ENCODE results near the gene EXT2. TPM values are rescaled to one million over a fixed set of nuclear protein-coding genes. Genes with fewer than 3 reads are reported as not detected.

The EXT2 gene
- total RNA-seq, 6 experiments from 2014 or later: 105 to 130 (median 118) TPM

GRCh38 chr11:44149651-44150050 lies 54.2 kb downstream of the EXT2 start:
- peaks cover 42% of the 10 kb centered on the region for H3K36me3 Mint-ChIP-seq (ENCODE audit: low read depth)

GRCh38 chr11:44150401-44150800 lies 54.9 kb downstream of the EXT2 start:
- Mint-ChIP-seq H3K4me3 (no peak overlapping the region), H3K4me1 (ENCODE audit: low read depth) (peaks cover 20% of the 10 kb centered on the region), H3K27ac (no peak overlapping the region), H3K36me3 (ENCODE audit: low read depth) (peaks cover 41% of the 10 kb centered on the region), H3K9me3 (no peaks in the 10 kb centered on the region), H3K27me3 (ENCODE audit: insufficient read depth) (no peaks in the 10 kb centered on the region)
- TF ChIP-seq CTCF (IDR thresholded peaks at IDR 0.05): no peak
- no peak for DNase-seq

More at GRCh38 chr11:44149651-44150050, 54.2 kb downstream of the EXT2 start:
- H3K9me3 Mint-ChIP-seq: no peaks in the 10 kb centered on the region
- no peak overlapping the region for H3K4me3 Mint-ChIP-seq
- peaks cover 28% of the 10 kb centered on the region for H3K4me1 Mint-ChIP-seq (ENCODE audit: low read depth)
- H3K27ac Mint-ChIP-seq: no peak overlapping the region
- TF ChIP-seq CTCF (IDR thresholded peaks at IDR 0.05): no peak
- no peaks in the 10 kb centered on the region for H3K27me3 Mint-ChIP-seq (ENCODE audit: insufficient read depth)
- no peak for DNase-seq

GRCh38 chr11:44157019-44157418 lies 61.5 kb downstream of the EXT2 start:
- Mint-ChIP-seq H3K9me3 (no peaks in the 10 kb centered on the region), H3K27me3 (ENCODE audit: insufficient read depth) (no peaks in the 10 kb centered on the region; the same call in 1 of the 2 replicates), H3K4me1 (ENCODE audit: low read depth) (peaks cover 4% of the 10 kb centered on the region; the same call in 1 of the 2 replicates), H3K36me3 (ENCODE audit: low read depth) (peaks cover 11% of the 10 kb centered on the region), H3K27ac (no peak overlapping the region), H3K4me3 (no peak overlapping the region)
- TF ChIP-seq CTCF (IDR thresholded peaks at IDR 0.05): no peak
- DNase-seq: no peak

- no peak overlapping the region for H3K27ac Mint-ChIP-seq
- no peak overlapping the region for H3K4me3 Mint-ChIP-seq
- no peaks in the 10 kb centered on the region for H3K9me3 Mint-ChIP-seq
- no peak for TF ChIP-seq CTCF (IDR thresholded peaks at IDR 0.05)
- peaks cover 4% of the 10 kb centered on the region; the same call in 1 of the 2 replicates for H3K4me1 Mint-ChIP-seq (ENCODE audit: low read depth)
- H3K36me3 Mint-ChIP-seq (ENCODE audit: low read depth): peaks cover 6% of the 10 kb centered on the region; the same call in 1 of the 2 replicates
- DNase-seq: no peak
- H3K27me3 Mint-ChIP-seq (ENCODE audit: insufficient read depth): no peaks in the 10 kb centered on the region; the same call in 1 of the 2 replicates
These were observed 62.9 kb downstream of the EXT2 start for GRCh38 chr11:44158384-44158783.

- Mint-ChIP-seq H3K27ac (no peak overlapping the region), H3K36me3 (ENCODE audit: low read depth) (peaks cover 6% of the 10 kb centered on the region; the same call in 1 of the 2 replicates), H3K9me3 (no peaks in the 10 kb centered on the region), H3K27me3 (ENCODE audit: insufficient read depth) (no peaks in the 10 kb centered on the region; the same call in 1 of the 2 replicates), H3K4me3 (no peak overlapping the region), H3K4me1 (ENCODE audit: low read depth) (peaks cover 6% of the 10 kb centered on the region)
- no peak for TF ChIP-seq CTCF (IDR thresholded peaks at IDR 0.05)
- no peak for DNase-seq
These were observed 64.6 kb downstream of the EXT2 start for GRCh38 chr11:44159848-44160721.

All from HFFc6 (cell line).